Mesenchymal stem cell (in vitro differentiated cells and primary cell): ENCODE measurements around the gene ZNF763.
"Not testable (repeated sequence)": the region's sequence is repeated elsewhere in the genome, so short reads cannot be mapped to it uniquely, and the experiment has no call there.

Experiments
- DNase-seq: peaks from one replicate; pipeline ENCODE4 v3.0.0-alpha.2; 2013
- H2AFZ ChIP-seq: one replicate; pipeline ENCODE4 v1.6.1; 2013; ENCODE audit warnings: low read depth, mild to moderate bottlenecking, control low read depth, inconsistent platforms, low read length, moderate library complexity
- H2AK5ac ChIP-seq: 2 replicates; pipeline ENCODE4 v1.6.1; 2013; ENCODE audit warnings: low read length, moderate library complexity, mild to moderate bottlenecking, inconsistent platforms; ENCODE audit not compliant: severe bottlenecking
- H2BK120ac ChIP-seq: one replicate; pipeline ENCODE4 v1.6.1; 2013; ENCODE audit warnings: low read depth, mild to moderate bottlenecking, inconsistent platforms, low read length, moderate library complexity
- H2BK12ac ChIP-seq, 2 experiments: one replicate each; pipeline ENCODE4 v1.6.1; 2013; ENCODE audit warnings: inconsistent platforms in 2 of 2, low read length in 2 of 2, mild to moderate bottlenecking in 2 of 2, moderate library complexity in 2 of 2, control low read depth in 1 of 2
- H2BK15ac ChIP-seq: one replicate; pipeline ENCODE4 v1.6.1; 2013; ENCODE audit warnings: mild to moderate bottlenecking, low read depth, inconsistent platforms; ENCODE audit not compliant: poor library complexity, severe bottlenecking
- H2BK5ac ChIP-seq: 2 replicates; pipeline ENCODE4 v1.6.1; 2013; ENCODE audit warnings: low read depth, mild to moderate bottlenecking, low read length, control low read depth, inconsistent platforms; ENCODE audit not compliant: poor library complexity, severe bottlenecking
- H3K14ac ChIP-seq, 2 experiments: one replicate each; pipeline ENCODE4 v1.6.1; 2013; ENCODE audit warnings: inconsistent platforms in 2 of 2, low read length in 2 of 2, control low read depth in 1 of 2, mild to moderate bottlenecking in 1 of 2, moderate library complexity in 1 of 2
- H3K18ac ChIP-seq, 2 experiments: one replicate each; pipeline ENCODE4 v1.6.1; 2013; ENCODE audit warnings: inconsistent platforms in 2 of 2, low read length in 2 of 2, control low read depth in 1 of 2, low read depth in 1 of 2, mild to moderate bottlenecking in 1 of 2
- H3K23ac ChIP-seq, 2 experiments: one replicate each; pipeline ENCODE4 v1.6.1; 2013; ENCODE audit warnings: inconsistent platforms in 2 of 2, low read length in 2 of 2, mild to moderate bottlenecking in 2 of 2, moderate library complexity in 2 of 2, control low read depth in 1 of 2
- H3K27ac ChIP-seq: 2 replicates; pipeline ENCODE4 v1.5.1; 2013; ENCODE audit warnings: mild to moderate bottlenecking, moderate library complexity, low read length, control low read depth, inconsistent platforms; ENCODE audit not compliant: poor library complexity, severe bottlenecking
- H3K27me3 ChIP-seq, 2 experiments: 2 replicates each; pipeline versions ENCODE4 v1.6.1 to v1.7.0; 2013; ENCODE audit warnings: low read length in 2 of 2, mild to moderate bottlenecking in 2 of 2, moderate library complexity in 2 of 2, control low read depth in 1 of 2, inconsistent platforms in 1 of 2; ENCODE audit not compliant: control insufficient read depth in 1 of 2, insufficient read depth in 1 of 2
- H3K36me3 ChIP-seq, 2 experiments: 2 replicates each; pipeline versions ENCODE4 v1.6.1 to v1.7.0; 2013; ENCODE audit warnings: low read length in 2 of 2, control low read depth in 1 of 2, inconsistent platforms in 1 of 2, low read depth in 1 of 2, mild to moderate bottlenecking in 1 of 2; ENCODE audit not compliant: insufficient read depth in 2 of 2, control insufficient read depth in 1 of 2
- H3K4ac ChIP-seq, 2 experiments: one replicate each; pipeline ENCODE4 v1.6.1; 2013; ENCODE audit warnings: inconsistent platforms in 2 of 2, low read length in 2 of 2, mild to moderate bottlenecking in 2 of 2, moderate library complexity in 2 of 2, control low read depth in 1 of 2, low read depth in 1 of 2
- H3K4me1 ChIP-seq: 2 replicates; pipeline ENCODE4 v1.6.1; 2013; ENCODE audit warnings: low read depth, low read length, control low read depth; ENCODE audit not compliant: control insufficient read depth, insufficient read depth
- H3K4me2 ChIP-seq: 2 replicates; pipeline ENCODE4 v1.6.1; 2013; ENCODE audit warnings: low read length, mild to moderate bottlenecking, inconsistent platforms; ENCODE audit not compliant: poor library complexity, severe bottlenecking
- H3K4me3 ChIP-seq, 2 experiments: 2 replicates each; pipeline versions ENCODE4 v1.5.1 to v1.7.0; 2013; ENCODE audit warnings: low read length in 2 of 2, mild to moderate bottlenecking in 2 of 2, control low read depth in 1 of 2, low read depth in 1 of 2; ENCODE audit not compliant: insufficient read depth in 1 of 2
- H3K79me1 ChIP-seq: replicated peaks from 2 replicates; pipeline ENCODE4 v1.6.1; 2013; ENCODE audit warnings: mild to moderate bottlenecking, control low read depth, low read length, inconsistent platforms; ENCODE audit not compliant: poor library complexity, severe bottlenecking
- H3K9ac ChIP-seq: 2 replicates; pipeline ENCODE4 v1.7.0; 2013; ENCODE audit warnings: mild to moderate bottlenecking, low read length, moderate library complexity
- H3K9me3 ChIP-seq: 2 replicates; pipeline ENCODE4 v1.7.0; 2013; ENCODE audit warnings: mild to moderate bottlenecking, low read length; ENCODE audit not compliant: control insufficient read depth
- H4K8ac ChIP-seq: one replicate; pipeline ENCODE4 v1.6.1; 2013; ENCODE audit warnings: inconsistent platforms, mild to moderate bottlenecking, low read length, moderate library complexity
- H4K91ac ChIP-seq: one replicate; pipeline ENCODE4 v1.6.1; 2013; ENCODE audit warnings: mild to moderate bottlenecking, low read length, inconsistent platforms
- WGBS: methylation state at CpG from one replicate; pipeline ENCODE4 v1.1.7; 2013; ENCODE audit warnings: mixed read lengths; 5-methylcytosine and 5-hydroxymethylcytosine counted together

The ZNF763 gene

GRCh38 chr19:11987405-11988281 lies 22.8 kb downstream of the ZNF763 start:
- Histone ChIP-seq H3K14ac (peak overlapping the region in 1 of 2 experiments; percentile 44), H2BK12ac (no peak overlapping the region), H3K4me3 (peak overlapping the region; percentile 84 to 94), H3K23ac (no peak overlapping the region), H3K4me1 (peaks cover 2% of the 10 kb centered on the region), H4K91ac (no peak overlapping the region), H2BK15ac (no peak overlapping the region), H2AK5ac (no peak overlapping the region), H3K27me3 (no peaks in the 10 kb centered on the region), H2BK5ac (peak overlapping the region; percentile 69), H2BK120ac (no peak overlapping the region), H3K4me2 (peak overlapping the region; percentile 97), H3K18ac (peak overlapping the region; percentile 16 to 75), H3K4ac (peak overlapping the region; percentile 68 to 76), H2AFZ (peak overlapping the region; percentile 87), H3K9ac (peak overlapping the region; percentile 95), H3K9me3 (peaks cover 8% of the 10 kb centered on the region), H3K79me1 (peaks cover 17% of the 10 kb centered on the region), H3K27ac (peak overlapping the region; percentile 81), H3K36me3 (peaks cover 3 to 6% of the 10 kb centered on the region in 2 experiments), H4K8ac (peak overlapping the region; percentile 19)
- peak; percentile 96 for DNase-seq
- WGBS: 1% methylated on average over 43 of the region's 54 CpGs

GRCh38 chr19:11989112-11989456 lies 24.2 kb downstream of the ZNF763 start:
- 80% methylated on average over 9 of the region's 9 CpGs for WGBS

GRCh38 chr19:11991921-11992320 lies 27.1 kb downstream of the ZNF763 start:
- peaks cover 37% of the 10 kb centered on the region for H3K79me1 ChIP-seq
- peak overlapping the region; percentile 9 for H3K9ac ChIP-seq
- H3K27me3 ChIP-seq, H2BK15ac ChIP-seq, H2AFZ ChIP-seq, H3K18ac ChIP-seq, H4K8ac ChIP-seq, H2BK5ac ChIP-seq, H2BK12ac ChIP-seq, H3K23ac ChIP-seq, H2AK5ac ChIP-seq, H3K9me3 ChIP-seq, H3K4ac ChIP-seq, H3K4me2 ChIP-seq, H3K4me1 ChIP-seq, H3K14ac ChIP-seq, H3K27ac ChIP-seq, DNase-seq, H3K36me3 ChIP-seq, H2BK120ac ChIP-seq, H4K91ac ChIP-seq, H3K4me3 ChIP-seq: not testable (repeated sequence)
- WGBS: 89% methylated on average over 1 of the region's 4 CpGs

More at GRCh38 chr19:11989112-11989456, 24.2 kb downstream of the ZNF763 start:
- Histone ChIP-seq H3K27me3 (no peaks in the 10 kb centered on the region), H3K18ac (no peak overlapping the region), H3K79me1 (peaks cover 21% of the 10 kb centered on the region), H4K91ac (no peak overlapping the region), H3K4me1 (peaks cover 2% of the 10 kb centered on the region), H2AFZ (no peak overlapping the region), H3K4ac (no peak overlapping the region), H3K9ac (no peak overlapping the region), H3K4me2 (no peak overlapping the region), H2AK5ac (no peak overlapping the region), H3K4me3 (peak overlapping the region in 1 of 2 experiments; percentile 94), H3K36me3 (peaks cover 3 to 6% of the 10 kb centered on the region in 2 experiments), H3K27ac (no peak overlapping the region), H4K8ac (no peak overlapping the region), H3K14ac (no peak overlapping the region), H2BK15ac (no peak overlapping the region), H3K9me3 (peaks cover 1% of the 10 kb centered on the region), H2BK5ac (no peak overlapping the region), H2BK12ac (no peak overlapping the region), H3K23ac (no peak overlapping the region), H2BK120ac (no peak overlapping the region)
- DNase-seq: no peak

- Histone ChIP-seq H3K4me3 (no peak overlapping the region), H3K27me3 (no peaks in the 10 kb centered on the region), H3K4me1 (no peaks in the 10 kb centered on the region), H3K23ac (no peak overlapping the region), H2BK12ac (no peak overlapping the region), H3K27ac (no peak overlapping the region), H2AFZ (no peak overlapping the region), H3K4me2 (no peak overlapping the region), H3K36me3 (peaks cover 0 to 17% of the 10 kb centered on the region in 2 experiments), H3K14ac (no peak overlapping the region), H3K79me1 (peaks cover 42% of the 10 kb centered on the region), H3K9ac (no peak overlapping the region), H4K91ac (no peak overlapping the region), H2BK15ac (no peak overlapping the region), H2AK5ac (no peak overlapping the region), H3K4ac (no peak overlapping the region), H2BK5ac (no peak overlapping the region), H3K18ac (no peak overlapping the region), H4K8ac (no peak overlapping the region), H2BK120ac (no peak overlapping the region), H3K9me3 (no peaks in the 10 kb centered on the region)
- WGBS: 100% methylated on average over 1 of the region's 1 CpG
- peak; percentile 53 for DNase-seq
Measured at GRCh38 chr19:11995174-11995573, 30.3 kb downstream of the ZNF763 start.
